GM18505 (cell line): ENCODE data around the gene LRMDA.

Experiments
- ATAC-seq: cut with Tn5 transposase; IDR thresholded peaks from one replicate; pipeline ENCODE4 v1.9.1; 2021; ENCODE audit not compliant: unreplicated experiment
- POLR2A ChIP-seq: IDR thresholded peaks from 4 replicates; pipeline ENCODE4 v1.6.1; 2011; ENCODE audit warnings: borderline replicate concordance; ENCODE audit not compliant: insufficient read depth, insufficient read length; ENCODE audit errors: extremely low read depth

Gene LRMDA

GRCh38 chr10:76268530-76268929 is 837.1 kb downstream of the LRMDA start:
- no peak for ATAC-seq
- no peak for TF ChIP-seq POLR2A

GRCh38 chr10:76268954-76269353 is 837.5 kb downstream of the LRMDA start:
- ATAC-seq = no peak
- no peak for TF ChIP-seq POLR2A

GRCh38 chr10:76270464-76270863 is 839.0 kb downstream of the LRMDA start:
- no peak for ATAC-seq

GRCh38 chr10:76274933-76275332 is 843.5 kb downstream of the LRMDA start:
- no peak for TF ChIP-seq POLR2A

More at GRCh38 chr10:76270464-76270863, 839.0 kb downstream of the LRMDA start:
- no peak for TF ChIP-seq POLR2A

GRCh38 chr10:76278811-76279460 is 847.5 kb downstream of the LRMDA start:
- ATAC-seq = no peak
- no peak for TF ChIP-seq POLR2A

More at GRCh38 chr10:76274933-76275332, 843.5 kb downstream of the LRMDA start:
- no peak for ATAC-seq

- no peak for ATAC-seq
- TF ChIP-seq POLR2A = no peak
Observed at GRCh38 chr10:76281659-76282058, 850.2 kb downstream of the LRMDA start.

GRCh38 chr10:76282061-76283025 is 850.9 kb downstream of the LRMDA start:
- no peak for TF ChIP-seq POLR2A
- ATAC-seq = no peak

GRCh38 chr10:76284351-76284750 is 852.9 kb downstream of the LRMDA start:
- no peak for ATAC-seq
- TF ChIP-seq POLR2A = no peak

- no peak for ATAC-seq
- TF ChIP-seq POLR2A = no peak
Observed at GRCh38 chr10:76285012-76285411, 853.6 kb downstream of the LRMDA start.

GRCh38 chr10:76285515-76285914 is 854.1 kb downstream of the LRMDA start:
- TF ChIP-seq POLR2A = no peak
- ATAC-seq = no peak

- no peak for TF ChIP-seq POLR2A
- no peak for ATAC-seq
Observed at GRCh38 chr10:76286536-76286935, 855.1 kb downstream of the LRMDA start.

GRCh38 chr10:76287856-76288255 is 856.4 kb downstream of the LRMDA start:
- TF ChIP-seq POLR2A = no peak
- ATAC-seq = no peak

- ATAC-seq = no peak
- no peak for TF ChIP-seq POLR2A
Observed at GRCh38 chr10:76291175-76291574, 859.8 kb downstream of the LRMDA start.

GRCh38 chr10:76291885-76292284 is 860.5 kb downstream of the LRMDA start:
- ATAC-seq = no peak

More at GRCh38 chr10:76291885-76292284, 860.5 kb downstream of the LRMDA start:
- no peak for TF ChIP-seq POLR2A
